CD4-positive, alpha-beta T cell treated with Interleukin-2 at 100 ng/mL for 4 hours (primary cell): ENCODE measurements around the gene MC1R.
"Not testable (repeated sequence)": the region's sequence is repeated elsewhere in the genome, so short reads cannot be mapped to it uniquely, and the experiment has no call there.

ENCODE experiments used
- DNase-seq: peaks from one replicate; pipeline ENCODE4 v3.0.0-alpha.2; 2020; ENCODE audit warnings: low spot score

The MC1R gene

GRCh38 chr16:89962754-89963498 is 44.3 kb downstream of the MC1R start:
- DNase-seq = no peak

DNA sequence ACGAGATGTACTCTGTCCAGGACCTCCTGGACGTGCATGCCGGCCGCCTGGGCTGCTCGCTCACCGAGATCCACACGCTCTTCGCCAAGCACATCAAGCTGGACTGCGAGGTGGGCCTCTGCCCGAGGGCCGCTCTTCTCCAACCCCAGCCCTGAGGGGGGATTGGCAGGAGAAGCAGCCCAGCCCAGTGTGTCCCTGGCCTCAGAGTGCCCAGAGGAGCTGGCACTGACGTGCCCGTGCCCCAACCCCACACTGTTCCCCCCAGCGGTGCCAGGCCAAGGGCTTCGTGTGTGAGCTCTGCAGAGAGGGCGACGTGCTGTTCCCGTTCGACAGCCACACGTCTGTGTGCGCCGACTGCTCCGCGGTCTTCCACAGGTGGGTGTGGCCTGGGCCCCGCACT is 45.5 kb downstream of the MC1R start:
- DNase-seq = no peak

DNA sequence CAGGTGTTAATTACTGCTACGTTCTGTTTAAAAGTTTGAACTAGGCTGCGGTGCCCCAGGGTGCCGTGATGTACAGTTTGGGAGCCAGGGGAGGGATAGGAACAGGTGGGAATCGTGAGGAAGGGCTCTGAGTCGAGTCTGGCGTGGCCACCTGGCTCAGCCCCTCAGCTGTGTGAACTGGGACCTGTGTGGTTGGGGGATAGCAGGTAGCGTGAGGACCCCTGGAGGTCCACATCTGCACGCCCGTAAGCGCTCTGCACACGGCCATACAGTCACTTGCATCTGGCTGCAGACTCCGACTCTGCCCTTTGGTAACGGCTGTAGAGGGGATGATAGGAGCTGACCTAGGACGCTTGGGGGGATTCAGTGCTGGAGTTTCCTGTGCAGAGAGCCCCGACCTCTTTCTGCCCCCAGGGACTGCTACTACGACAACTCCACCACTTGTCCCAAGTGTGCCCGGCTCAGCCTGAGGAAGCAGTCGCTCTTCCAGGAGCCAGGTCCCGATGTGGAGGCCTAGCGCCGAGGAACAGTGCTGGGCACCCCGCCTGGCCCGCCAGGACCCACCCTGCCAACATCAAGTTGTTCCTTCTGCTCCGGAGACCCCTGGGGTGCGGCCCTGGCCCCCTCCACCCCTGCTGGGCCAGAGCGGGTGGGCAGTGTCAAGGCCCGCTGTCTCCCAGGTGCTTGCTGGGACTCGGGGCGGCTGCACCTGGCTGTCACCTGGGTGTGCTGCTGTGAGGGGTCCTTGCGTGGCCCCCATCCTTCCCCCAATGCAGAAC is 47.0 kb downstream of the MC1R start:
- DNase-seq = no peak

DNA sequence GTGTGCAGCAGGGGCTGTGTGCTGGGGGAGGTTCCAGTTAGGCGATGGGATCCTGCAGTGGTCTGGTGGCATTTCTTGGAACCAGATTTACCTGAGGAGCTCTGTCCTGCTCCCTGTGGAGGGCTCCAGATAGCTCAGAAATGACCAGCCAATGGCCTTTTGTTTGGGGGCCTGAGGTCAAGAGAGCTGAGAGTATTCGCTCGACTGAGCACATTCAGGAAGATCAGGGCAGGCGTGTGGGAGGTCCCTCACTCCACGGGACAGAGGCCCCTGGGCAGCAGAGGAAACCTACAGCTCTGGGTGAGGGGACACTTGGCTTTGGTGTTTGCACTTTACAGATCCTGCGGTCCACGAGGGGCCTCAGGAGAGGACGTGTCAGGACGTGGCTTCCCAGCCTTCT is 48.1 kb downstream of the MC1R start:
- no peak for DNase-seq

- DNase-seq = not testable (repeated sequence)
Observed at GRCh38 chr16:89967436-89967835, 48.8 kb downstream of the MC1R start.

DNA sequence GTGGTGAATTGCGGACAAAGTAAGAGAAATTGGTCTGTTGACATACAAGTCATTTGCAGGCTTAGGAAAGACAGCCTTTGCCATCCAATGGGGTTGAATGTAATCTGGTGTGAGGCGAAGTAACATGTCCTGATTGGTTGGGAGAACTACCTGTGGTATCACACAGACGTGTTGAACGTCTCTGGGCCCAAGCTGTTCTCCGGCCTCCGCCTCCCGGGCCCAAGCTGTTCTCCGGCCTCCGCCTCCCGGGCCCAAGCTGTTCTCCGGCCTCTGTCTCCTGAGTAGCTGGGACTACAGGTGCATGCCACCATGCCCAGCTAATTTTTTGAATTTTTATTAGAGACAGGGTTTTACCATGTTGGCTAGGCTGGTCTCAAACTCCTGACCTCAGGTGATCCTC is 49.4 kb downstream of the MC1R start:
- not testable (repeated sequence) for DNase-seq

- no peak for DNase-seq
Observed at GRCh38 chr16:89969741-89970410, 51.2 kb downstream of the MC1R start.
